Left lobe of liver (tissue), 2 donors: ENCODE results near the gene ZNF853. TPM values are rescaled to one million over a fixed set of nuclear protein-coding genes. Genes with fewer than 3 reads are reported as not detected.

Source experiments
- ATAC-seq: fragments of 200-7000 bp; cut with Tn5 transposase; one replicate; pipeline ENCODE4 v1.9.1; 2020; ENCODE audit warnings: mild to moderate bottlenecking, moderate library complexity
- DNase-seq: peaks from one replicate; pipeline ENCODE4 v3.0.0-alpha.2; 2020; ENCODE audit warnings: low spot score
- total RNA-seq: library from RNA; stranded (reverse); gene quantifications from one replicate; pipeline ENCODE4 v1.2.1, GENCODE V29; 2021
- donor health status: DM: no; HTN: no; CAD: no; lungs with moderate emphysema.
- donor health status: DM: no; HTN: yes; CAD: no.

Gene ZNF853
- total RNA-seq, 1 donor from 2014 or later = 0.10 TPM

DNA sequence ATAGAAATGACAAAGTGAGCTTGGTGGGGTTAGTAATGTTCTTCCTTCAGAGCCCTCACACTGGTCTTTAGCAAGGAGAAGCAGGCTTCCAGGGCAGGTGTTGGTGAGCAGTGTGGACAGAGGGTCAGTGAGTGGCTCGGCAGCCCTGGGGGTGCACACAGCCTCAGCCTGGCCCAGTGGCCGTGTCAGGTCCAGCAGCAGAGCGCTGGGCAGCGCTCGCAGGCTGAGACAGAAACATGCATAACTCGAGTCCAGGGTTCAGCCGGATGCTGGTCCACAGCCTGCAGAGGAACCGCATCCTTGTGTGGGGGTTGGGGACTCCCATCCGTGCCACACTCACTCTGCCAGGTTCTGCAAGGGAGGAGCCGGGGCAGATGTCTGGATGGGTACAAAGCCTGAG is 11.0 kb upstream of the ZNF853 start:
- DNase-seq (no peak), ATAC-seq (no peak)

DNA sequence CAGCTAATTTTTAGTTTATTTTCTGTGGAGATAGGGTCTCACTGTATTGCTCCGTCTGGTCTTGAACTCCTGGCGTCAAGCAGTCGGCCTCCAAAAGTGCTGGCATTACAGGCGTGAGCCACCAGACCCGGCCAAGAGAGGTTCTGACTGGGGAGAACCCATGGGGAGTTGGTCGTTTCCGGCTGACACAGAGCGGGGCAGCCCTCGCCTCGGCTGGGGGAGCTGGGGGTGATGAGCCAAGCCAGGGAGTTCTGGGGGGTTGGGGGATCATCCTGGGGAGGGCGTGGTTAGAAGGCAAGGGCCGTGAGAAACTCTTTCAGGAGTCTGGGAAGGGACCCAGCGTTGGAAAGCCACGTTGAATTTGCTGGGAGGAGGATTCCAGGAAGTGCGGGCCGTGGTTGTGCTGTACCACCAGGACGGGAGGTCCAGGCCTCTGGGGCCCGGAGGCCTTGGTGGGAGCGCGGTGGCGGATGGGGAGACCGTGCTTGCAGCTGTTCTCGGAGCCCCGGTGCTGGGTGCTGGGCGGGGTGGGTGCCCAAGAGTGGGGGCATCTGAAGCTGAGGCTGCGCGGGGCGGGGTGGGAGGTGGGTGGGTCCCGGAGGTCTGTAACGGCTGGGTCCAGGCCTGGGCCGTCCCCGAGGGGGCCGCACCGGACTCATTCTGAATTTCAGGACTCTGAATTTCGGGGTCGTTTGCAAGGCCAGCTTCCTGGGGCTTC is 8.4 kb upstream of the ZNF853 start:
- ATAC-seq (no peak), DNase-seq (no peak)

DNA sequence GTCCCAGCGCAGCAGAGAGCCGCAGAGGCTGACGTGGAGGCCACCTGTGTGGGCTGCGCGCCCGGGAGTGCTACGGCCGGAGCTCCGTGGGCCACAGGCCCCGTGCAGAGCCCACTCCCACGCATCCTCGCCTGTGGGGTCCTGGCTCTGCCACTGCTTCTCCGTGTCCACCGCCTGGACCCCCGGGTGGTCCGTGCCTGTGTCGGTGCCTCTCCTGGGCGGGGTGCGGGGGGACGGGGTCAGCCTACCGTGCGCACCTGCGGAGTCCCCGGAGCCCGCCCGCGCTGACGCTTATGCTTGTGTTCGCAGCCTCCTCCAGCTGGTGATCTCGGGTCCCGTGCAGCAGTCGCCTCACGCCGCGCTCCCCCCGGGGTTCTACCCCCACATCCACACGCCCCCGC is 7.8 kb upstream of the ZNF853 start:
- ATAC-seq (no peak), DNase-seq (no peak)

DNA sequence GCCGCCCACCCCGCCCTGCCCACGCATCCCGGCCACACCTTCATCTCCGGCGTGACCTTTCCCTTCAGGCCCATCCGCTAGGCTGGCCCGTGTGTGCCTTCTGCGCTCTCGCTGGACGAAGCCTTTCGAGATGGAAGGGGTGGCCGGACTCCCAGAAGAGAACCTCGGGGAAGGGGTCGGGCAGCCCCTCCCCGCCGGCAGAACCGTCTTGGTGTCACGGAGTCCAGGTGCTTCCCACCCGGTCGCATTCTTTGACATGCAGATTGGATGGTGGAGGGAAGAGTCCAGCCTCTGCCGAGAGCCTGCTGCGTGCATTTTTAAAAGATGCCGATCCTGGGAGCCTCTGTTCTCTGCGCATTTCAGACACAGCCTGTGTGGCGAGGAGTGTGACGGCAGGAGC is 7.3 kb upstream of the ZNF853 start:
- ATAC-seq (no peak), DNase-seq (no peak)

DNA sequence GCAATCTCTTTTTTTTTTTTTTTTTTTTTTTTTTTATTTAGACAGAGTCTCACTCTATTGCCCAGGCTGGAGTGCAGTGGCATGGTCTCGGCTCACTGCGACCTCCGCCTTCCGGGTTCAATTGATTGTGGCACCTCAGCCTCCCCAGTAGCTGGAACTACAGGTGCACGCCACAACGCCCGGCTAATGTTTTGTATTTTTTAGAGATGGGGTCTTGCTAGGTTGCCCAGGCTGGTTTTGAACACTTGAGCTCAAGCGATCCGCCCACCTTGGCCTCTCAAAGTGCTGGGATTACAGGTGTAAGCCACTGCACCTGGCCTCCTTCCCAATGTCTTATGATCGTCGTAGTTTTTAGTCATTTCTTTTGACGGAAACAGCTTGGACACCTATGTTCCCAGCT is 6.6 kb upstream of the ZNF853 start:
- ATAC-seq (no peak), DNase-seq (no peak)

DNA sequence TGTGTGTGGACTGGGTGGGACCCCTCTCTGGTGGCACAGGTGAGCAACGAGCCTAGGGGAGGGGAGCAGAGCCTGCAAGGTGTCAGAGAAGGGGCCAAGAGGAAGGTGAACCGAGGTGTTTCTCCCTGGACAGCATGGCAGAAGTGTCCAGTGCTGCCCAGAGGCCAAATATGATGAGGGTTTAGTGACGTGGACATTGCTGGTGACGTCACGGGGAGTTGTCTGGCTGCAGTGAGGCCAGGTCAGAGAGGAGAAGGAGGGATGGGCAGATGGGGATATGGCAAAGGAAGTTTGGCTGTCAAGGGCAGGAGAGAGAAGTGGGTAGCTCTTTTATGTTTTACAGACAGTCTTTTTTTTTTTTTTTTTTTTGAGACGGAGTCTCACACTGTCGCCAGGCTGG is 2.6 kb upstream of the ZNF853 start:
- DNase-seq (no peak), ATAC-seq (no peak)

DNA sequence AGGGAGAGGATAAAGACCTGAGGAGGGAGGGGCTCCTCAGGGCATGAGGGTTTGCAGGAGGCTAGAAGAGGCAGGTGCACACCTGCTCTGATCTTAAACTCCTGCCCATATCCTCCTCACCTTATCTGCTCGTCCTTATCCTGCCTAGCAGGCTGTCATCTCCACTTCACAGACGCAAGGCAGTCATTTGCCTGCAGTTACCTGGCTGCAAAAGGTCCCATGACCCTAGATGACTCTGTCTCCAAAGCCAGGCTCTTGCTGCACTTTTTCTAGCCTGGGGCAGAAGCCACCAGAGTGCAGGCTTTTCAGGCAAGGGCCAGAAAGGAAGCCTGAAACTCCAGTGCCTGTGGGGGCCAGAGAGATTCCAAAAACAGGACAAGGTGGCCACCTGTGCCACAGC is 1.7 kb upstream of the ZNF853 start:
- ATAC-seq (no peak), DNase-seq (no peak)

DNA sequence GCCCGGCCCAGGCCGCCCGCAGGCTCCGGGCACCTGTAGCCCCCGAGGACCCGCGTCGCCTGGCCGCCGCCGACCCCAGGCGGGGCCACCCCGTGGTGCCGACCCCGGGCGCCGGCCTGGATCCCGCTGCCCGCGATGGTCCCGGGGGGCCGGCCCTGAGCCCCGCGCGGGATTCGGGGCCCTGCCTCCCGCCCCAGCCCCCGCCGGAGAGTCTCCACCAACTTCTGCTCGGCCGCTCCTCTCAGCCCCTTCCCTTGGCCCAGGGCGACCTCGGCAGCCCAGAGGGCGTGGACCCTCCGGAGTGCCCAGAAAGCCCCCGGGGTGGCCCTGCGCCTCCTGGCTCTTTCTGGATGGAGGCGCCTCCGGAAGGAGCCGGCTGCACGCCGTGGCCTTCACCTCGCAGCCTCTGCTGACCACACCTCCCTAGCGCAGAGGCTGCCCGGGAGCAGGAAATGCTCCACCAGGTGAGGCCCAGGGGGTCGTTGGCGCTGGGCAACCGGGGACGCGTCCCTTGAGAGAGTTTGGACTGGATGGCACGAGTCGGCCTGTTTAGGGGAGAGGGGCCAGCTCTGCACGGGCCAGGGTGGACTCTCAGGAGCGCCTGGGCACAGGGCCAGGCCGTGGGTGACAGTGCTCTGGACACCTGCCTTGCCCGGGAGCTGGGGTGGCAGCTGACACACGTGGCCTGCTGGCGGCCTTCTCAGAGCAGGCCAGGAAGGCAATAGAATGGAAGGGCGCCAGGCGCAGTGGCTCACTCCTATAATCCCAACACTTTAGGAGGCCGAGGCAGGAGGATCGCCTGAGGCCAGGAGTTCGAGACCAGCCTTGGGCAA is 529 bp downstream of the ZNF853 start:
- DNase-seq = no peak

DNA sequence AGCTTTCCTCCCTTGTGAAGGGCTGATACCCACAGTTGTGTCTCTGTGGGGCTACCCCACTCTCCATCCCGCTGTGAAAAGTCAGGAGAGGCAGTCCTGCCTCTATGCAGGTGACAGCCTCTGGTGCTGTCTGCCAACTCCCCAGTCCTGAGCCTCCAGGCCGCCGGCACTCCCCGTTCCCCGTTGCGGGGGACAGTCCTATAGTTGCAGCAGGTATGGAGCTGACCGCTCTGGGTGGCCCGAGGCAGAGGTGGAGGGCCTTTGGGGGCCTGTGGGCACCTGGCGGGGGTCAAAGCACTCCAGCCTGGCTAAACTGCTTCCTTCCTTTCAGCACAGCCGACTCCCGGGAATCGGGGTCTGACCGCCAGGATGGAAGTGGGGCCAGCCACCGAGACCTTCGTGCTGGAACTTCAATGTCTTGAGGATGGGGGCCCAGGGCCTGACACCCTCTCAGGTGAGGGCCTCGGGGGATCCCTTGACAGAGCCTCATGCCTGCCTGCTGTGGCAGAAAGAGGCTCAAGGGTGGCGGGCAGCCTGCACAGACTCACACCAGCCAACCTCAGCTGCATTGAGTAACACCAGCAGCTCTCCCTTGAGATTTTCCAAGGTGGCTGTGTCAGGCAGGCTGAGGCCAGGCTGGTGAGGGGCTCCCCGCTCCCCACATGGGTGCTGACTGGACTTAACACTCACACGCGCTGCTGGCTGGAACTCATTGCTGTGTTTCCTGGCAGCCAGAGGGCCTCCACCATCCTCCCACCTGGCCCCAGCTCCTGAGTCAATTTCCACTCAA is 1.6 kb downstream of the ZNF853 start:
- ATAC-seq = no peak
- DNase-seq = no peak

More for the DNA sequence above, 529 bp downstream of the ZNF853 start:
- ATAC-seq = peak; percentile 27

DNA sequence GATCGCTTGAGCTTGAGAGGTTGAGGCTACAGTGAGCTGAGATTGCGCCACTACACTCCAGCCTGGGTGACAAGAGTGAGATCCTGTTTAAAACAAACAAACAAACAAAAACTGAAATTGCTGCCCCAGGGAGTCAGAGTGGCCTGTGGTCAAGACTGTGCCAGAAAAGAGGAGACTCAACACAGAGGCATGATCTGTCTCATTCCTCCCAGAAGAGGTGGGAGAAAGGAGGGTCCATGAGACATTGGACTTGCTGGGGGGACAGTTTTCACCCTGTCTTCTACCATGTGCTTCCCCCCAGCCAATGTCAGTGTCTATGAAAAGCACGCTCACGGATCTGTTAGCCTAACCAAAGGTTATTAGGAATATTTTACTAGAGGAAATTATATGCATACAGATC is 3.2 kb downstream of the ZNF853 start:
- DNase-seq (no peak), ATAC-seq (no peak)

DNA sequence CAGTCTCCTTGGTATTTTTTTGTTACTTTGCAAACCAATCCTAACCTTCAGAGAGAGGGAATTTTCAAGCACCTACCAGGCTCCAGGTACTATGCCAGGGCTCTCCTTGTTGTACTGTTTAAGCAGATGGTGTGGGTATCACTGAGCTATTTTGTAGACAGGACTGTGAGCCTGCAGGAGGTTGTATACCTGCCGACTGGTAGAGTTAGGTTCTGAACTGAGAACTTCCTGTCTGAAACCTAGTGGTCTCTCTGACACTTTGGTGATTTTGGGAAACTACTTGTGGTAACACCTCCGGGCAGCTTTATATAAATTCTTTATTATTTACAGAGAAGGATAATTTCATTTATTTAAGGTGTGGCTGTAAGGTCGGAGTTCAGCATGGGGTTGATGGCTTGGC is 4.6 kb downstream of the ZNF853 start:
- no peak for ATAC-seq
- DNase-seq = no peak

DNA sequence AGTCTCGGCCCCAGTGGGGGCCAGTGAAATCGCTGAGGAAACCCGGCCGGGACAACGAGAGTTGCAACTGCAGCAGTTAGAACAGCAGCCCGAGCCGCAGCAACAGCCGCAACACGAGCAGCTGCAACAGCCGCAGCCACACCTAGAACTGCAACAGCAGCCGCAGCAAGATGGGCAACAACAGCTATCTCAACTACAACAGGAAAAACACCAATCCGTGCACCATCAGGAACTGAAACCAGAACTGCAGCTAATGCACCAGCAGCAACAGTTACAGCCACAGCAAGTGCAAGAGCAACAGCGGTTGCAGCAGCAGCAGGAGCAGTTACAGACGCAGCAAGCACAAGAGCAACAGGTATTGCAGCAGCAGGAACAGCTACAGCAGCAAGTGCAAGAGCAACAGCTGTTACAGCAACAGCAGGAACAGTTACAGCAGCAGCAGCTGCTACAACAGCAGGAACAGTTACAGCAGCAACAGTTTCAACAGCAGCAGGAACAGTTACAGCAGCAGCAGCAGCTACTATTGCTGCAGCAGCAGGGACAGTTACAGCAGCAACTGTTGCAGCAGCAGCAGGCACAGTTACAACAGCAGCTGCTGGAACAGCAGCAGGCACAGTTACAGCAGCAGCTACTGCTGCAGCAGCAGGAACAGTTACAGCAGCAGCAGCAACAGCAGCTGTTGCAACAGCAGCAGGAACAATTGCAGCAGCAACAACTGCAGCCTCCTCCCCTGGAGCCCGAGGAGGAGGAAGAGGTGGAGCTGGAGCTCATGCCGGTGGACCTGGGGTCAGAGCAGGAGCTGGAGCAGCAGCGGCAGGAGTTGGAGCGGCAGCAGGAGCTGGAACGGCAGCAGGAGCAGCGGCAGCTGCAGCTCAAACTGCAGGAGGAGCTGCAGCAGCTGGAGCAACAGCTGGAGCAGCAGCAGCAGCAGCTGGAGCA is 6.1 kb downstream of the ZNF853 start:
- DNase-seq (no peak), ATAC-seq (no peak)

DNA sequence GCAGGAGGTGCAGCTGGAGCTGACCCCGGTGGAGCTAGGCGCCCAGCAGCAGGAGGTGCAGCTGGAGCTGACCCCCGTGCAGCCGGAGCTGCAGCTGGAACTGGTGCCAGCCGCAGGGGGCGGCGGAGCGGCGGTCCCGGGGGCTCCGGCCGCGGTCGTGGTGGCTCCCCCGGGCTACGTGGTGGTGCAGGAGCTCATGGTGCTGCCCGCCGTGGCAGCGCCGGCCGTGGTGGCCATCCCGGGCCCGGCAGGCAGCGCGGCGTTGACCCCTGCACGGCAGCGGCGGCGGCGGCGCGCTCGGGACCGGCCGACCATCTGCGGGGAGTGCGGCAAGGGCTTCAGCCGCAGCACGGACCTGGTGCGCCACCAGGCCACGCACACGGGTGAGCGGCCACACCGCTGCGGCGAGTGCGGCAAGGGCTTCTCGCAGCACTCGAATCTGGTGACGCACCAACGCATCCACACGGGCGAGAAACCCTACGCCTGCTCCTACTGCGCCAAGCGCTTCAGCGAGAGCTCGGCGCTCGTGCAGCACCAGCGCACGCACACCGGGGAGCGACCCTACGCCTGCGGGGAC is 6.8 kb downstream of the ZNF853 start:
- ATAC-seq = no peak

DNA sequence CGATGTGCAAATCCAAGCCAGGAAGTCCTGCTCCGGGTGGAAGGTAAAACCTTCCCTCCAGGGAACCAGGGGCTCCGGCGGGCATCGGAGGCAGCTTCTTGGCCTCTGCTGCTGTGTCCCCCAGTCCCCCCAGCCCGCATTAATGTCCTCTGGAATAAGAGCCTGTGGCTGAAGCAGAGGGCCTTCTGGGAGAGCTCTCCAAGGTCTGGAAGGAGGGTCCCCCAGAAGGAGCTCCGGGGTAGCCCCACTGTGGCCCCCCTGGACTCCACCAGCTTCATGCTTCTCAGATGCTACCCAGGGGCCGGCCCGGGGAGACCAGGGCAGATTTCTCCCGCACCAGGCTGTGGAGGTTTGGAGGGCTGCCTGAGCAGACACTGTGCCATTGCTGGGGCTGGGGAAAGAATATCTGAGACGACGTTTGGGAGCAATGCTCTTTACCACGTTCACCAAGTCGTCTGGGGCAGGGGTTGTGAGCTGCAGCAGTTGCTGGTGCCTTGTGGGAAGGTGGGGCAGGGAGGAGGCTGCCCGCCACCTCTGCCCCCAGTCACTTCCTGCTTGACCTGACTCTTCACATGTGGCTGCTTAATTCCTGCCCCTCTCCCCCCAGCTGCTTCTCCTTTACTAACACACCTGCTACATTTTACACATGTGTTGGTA is 8.3 kb downstream of the ZNF853 start:
- DNase-seq (no peak), ATAC-seq (no peak)

More for the DNA sequence above, 6.8 kb downstream of the ZNF853 start:
- DNase-seq = no peak

DNA sequence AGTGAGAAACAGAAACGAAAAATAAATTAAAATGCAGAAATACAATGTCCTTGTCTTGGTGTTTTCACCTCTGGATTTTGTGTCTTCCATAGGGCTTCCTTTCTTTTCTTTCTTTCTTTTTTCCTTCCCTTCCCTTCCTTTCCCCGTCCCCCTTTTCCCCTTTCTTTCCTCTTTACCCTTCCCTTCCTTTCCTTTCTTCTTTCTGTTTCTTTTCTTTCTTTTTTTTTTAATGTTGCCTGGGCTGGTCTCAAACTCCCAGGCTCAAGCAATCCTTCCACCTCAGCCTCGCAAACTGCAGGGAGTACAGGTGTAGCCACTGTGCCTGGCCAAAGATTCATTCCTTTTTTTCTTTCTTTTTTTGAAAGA is 8.8 kb downstream of the ZNF853 start:
- DNase-seq (no peak), ATAC-seq (no peak)

DNA sequence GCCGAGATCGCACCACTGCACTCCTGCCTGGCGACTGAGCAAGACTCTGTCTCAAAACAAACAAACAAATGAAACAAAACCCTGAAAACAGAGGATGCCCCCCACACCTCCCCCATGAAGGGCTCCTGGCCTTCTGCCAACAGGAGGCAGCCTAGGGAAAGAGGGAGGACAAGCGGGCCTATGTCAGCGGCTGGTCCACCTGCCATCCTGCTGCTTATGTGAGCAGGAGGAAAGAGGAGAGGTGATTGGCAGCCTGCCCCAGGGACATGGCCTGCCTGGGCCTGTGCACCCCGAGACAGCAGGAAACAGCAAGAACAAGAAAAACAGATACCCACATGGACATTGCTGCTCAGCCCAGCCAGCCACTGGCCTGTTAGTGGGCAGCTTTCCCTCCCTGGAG is 12.6 kb downstream of the ZNF853 start:
- DNase-seq (no peak), ATAC-seq (no peak)

DNA sequence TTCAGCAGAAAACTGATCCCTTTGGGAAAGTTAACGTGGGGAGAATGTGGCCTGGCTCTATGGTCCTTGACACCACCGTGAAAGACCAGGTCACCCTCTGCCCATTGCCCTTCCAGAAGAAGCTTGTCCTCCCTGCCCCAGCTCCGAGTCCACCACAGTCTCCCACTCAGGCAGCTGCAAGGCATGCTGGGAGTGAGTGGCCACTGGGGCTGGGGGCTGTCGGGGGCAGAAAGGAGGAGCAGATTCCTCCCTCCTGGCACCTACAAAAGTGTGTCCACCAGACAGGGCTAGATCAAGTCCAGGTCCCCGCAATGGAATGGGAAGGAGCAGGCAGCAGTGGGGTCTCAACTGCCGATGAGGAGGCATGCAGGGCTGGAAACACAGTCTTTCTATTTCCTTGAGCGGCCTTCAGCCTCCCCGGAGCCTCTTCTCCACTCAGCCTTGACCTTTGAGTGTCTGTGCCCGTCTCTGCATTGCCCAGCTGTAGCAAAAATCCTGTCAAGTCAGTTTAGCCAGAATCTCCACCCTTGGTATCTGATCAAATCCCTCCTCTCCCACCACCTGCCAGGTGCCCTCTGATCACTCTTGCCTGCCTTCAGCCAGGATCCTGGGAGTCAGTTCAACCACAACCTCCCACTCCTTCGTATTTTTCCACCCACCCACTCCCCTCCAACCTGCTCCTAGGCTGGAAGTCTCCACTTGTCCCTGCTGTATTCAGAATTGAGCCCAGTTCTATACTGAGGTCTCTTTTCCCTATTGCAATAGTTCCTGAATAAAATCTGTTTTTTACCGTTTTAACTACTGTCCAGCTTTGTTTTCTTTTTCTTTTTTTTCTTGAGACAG is 14.8 kb downstream of the ZNF853 start:
- ATAC-seq = no peak
- DNase-seq = no peak

DNA sequence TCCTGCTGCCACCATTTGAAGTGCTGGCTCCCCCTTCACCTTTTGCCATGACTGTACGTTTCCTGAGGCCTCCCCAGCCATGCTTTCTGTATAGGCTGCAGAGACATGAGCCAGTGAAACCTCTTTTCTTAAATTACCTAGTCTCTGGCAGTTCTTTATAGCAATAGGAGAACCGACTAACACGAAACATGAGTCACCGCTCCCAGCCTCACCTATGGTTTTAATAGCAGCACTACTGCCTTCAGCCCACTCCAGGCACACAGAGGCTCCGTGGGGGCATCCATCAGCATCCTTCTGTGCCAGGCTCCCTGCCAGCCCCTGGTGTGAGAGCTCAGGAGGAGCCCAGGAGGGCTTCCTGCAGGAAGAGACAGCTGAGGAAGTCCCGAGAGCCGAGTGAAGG is 16.2 kb downstream of the ZNF853 start:
- no peak for ATAC-seq
- DNase-seq = no peak

DNA sequence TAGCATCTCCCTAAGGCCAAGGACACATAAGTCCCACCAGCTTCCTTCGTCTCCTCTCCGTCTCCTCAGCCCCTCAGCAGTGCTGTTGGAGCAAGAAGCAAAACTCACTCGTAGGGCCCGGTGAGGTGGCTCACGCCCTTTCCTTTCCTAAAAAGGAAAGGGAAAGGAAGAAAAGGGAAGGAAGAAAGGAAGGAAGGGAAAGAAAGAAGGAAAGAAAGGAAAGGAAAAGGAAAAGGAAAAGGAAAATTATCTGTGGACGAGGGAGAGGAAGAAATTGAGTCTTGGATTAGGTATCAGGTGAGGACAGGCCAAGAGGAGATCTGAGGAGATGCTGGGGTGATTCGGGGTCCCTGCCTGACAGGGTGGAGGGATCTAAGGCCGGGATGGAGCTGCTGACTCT is 18.6 kb downstream of the ZNF853 start:
- no peak for DNase-seq
- ATAC-seq = no peak
